ENCODE measurements around the gene TMOD1. TPM values are rescaled to one million over a fixed set of nuclear protein-coding genes. Genes with fewer than 3 reads are reported as not detected.
A peak's percentile ranks its signal among the peaks of the same experiment; 100 is the strongest.
"Not testable (repeated sequence)": the region's sequence is repeated elsewhere in the genome, so short reads cannot be mapped to it uniquely, and the experiment has no call there.

Gene TMOD1
- total RNA-seq, result 1 to 10 TPM; 7.0 to 8.0 TPM

GRCh38 chr9:97501177-97501971 is at the start of gene TMOD1:
Gene TMOD1 (plus strand): TSS chr9:97501666. CDS start chr9:97524189, 22,523 bp downstream.
- WGBS, result 0% methylated on average over 32 of the region's 87 CpGs
- intact Hi-C loops (cut with DNase I), result loop anchor here (5.0 kb wide), 2 partner anchors 56 to 96 kb away; no protein-coding TSS in a partner anchor
- peak; percentile 56 for DNase-seq (ENCODE audit: low spot score)

GRCh38 chr9:97453573-97453972 is 47.9 kb upstream of the TMOD1 start:
- WGBS, result 87% methylated on average over 3 of the region's 3 CpGs

More at GRCh38 chr9:97501177-97501971, at the start of gene TMOD1:
- TF ChIP-seq CTCF (IDR thresholded peaks at IDR 0.05) (peak in 1 of 4 experiments; percentile 28), POLR2AphosphoS5 (IDR thresholded peaks at IDR 0.05) (peak; percentile 17), POLR2A (IDR thresholded peaks at IDR 0.05) (no peak)
- peak within 1 kb of the TSS; percentile 49 to 75 for H3K27ac ChIP-seq
- H3K27me3 ChIP-seq (replicated peaks; ENCODE audit: insufficient read depth), result no peaks in the 10 kb centered on the region
- no peaks in the 10 kb centered on the region for H3K9me3 ChIP-seq
- peak within 1 kb of the TSS; percentile 72 to 82 for H3K4me3 ChIP-seq
- peaks cover 4% of the 10 kb centered on the region for H3K4me1 ChIP-seq (replicated peaks)
- H3K36me3 ChIP-seq, result no peaks in the 10 kb centered on the region

DNA sequence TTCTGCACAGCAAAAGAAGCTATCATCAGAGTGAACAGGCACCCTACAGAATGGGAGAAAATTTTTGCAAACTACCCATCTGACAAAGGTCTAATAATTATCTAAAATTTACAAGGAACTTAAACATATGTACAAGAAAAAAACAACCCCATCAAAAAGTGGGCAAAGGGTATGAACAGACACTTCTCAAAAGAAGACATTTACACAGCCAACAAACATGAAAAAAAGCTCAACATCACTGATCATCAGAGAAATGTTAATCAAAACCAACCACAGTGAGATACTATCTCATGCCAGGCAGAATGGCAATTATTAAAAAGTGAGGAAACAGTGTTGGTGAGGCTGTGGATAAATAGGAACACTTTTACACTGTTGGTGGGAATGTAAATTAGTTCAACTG is 44.6 kb upstream of the TMOD1 start:
- H3K4me1 ChIP-seq (replicated peaks); H3K36me3 ChIP-seq; DNase-seq (ENCODE audit: low spot score); intact Hi-C loops (cut with DNase I); H3K27me3 ChIP-seq (replicated peaks; ENCODE audit: insufficient read depth); H3K4me3 ChIP-seq; H3K9me3 ChIP-seq; H3K27ac ChIP-seq: not testable (repeated sequence)

More at GRCh38 chr9:97453573-97453972, 47.9 kb upstream of the TMOD1 start:
- H3K36me3 ChIP-seq; H3K27ac ChIP-seq; H3K27me3 ChIP-seq (replicated peaks; ENCODE audit: insufficient read depth); intact Hi-C loops (cut with DNase I); DNase-seq (ENCODE audit: low spot score); H3K4me3 ChIP-seq; H3K9me3 ChIP-seq; H3K4me1 ChIP-seq (replicated peaks): not testable (repeated sequence)

DNA sequence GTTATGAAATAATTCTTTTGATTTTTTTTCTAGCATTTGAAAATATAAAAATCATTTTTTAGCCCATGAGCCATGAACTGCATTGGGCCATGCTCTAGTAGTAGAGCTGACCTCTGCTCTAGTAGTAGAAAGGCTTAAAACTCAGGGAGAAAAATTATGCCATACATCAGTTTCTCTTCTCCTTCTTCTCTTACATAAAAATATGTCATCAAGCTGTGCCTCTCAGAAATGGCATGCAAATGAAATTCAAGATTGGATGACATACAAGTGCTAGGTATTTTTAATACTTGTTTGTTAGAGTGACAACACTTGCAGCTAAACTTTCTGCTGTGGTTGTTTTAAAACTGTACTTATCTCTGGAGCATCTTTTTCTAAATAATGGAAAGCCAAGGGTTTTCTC is 42.1 kb upstream of the TMOD1 start:
- intact Hi-C loops (cut with DNase I), result no loop called here
- no peaks in the 10 kb centered on the region for H3K4me1 ChIP-seq (replicated peaks)

GRCh38 chr9:97462159-97462558 is 39.3 kb upstream of the TMOD1 start:
- WGBS, result 94% methylated on average over 3 of the region's 3 CpGs
- intact Hi-C loops (cut with DNase I), result no loop called here
- no peak overlapping the region for H3K4me3 ChIP-seq
- no peaks in the 10 kb centered on the region for H3K27me3 ChIP-seq (replicated peaks; ENCODE audit: insufficient read depth)
- no peaks in the 10 kb centered on the region for H3K36me3 ChIP-seq
- TF ChIP-seq CTCF (IDR thresholded peaks at IDR 0.05) (no peak), POLR2AphosphoS5 (IDR thresholded peaks at IDR 0.05) (no peak), POLR2A (IDR thresholded peaks at IDR 0.05) (no peak)
- H3K4me1 ChIP-seq (replicated peaks), result no peaks in the 10 kb centered on the region
- no peak overlapping the region for H3K27ac ChIP-seq
- DNase-seq (ENCODE audit: low spot score), result no peak
- no peaks in the 10 kb centered on the region for H3K9me3 ChIP-seq

More for the DNA sequence above, 42.1 kb upstream of the TMOD1 start:
- H3K36me3 ChIP-seq, result no peaks in the 10 kb centered on the region
- no peak for DNase-seq (ENCODE audit: low spot score)
- no peak overlapping the region for H3K4me3 ChIP-seq
- no peaks in the 10 kb centered on the region for H3K9me3 ChIP-seq
- no peak overlapping the region for H3K27ac ChIP-seq
- no peak for TF ChIP-seq POLR2AphosphoS5 (IDR thresholded peaks at IDR 0.05)
- TF ChIP-seq POLR2A (IDR thresholded peaks at IDR 0.05), result no peak
- TF ChIP-seq CTCF (IDR thresholded peaks at IDR 0.05), result no peak
- H3K27me3 ChIP-seq (replicated peaks; ENCODE audit: insufficient read depth), result no peaks in the 10 kb centered on the region

GRCh38 chr9:97462914-97463313 is 38.6 kb upstream of the TMOD1 start:
- no peak for TF ChIP-seq POLR2AphosphoS5 (IDR thresholded peaks at IDR 0.05)
- no peak for TF ChIP-seq CTCF (IDR thresholded peaks at IDR 0.05)
- TF ChIP-seq POLR2A (IDR thresholded peaks at IDR 0.05), result no peak
- Histone ChIP-seq H3K4me3 (no peak overlapping the region), H3K27ac (no peak overlapping the region), H3K27me3 (replicated peaks; ENCODE audit: insufficient read depth) (no peaks in the 10 kb centered on the region), H3K36me3 (no peaks in the 10 kb centered on the region), H3K4me1 (replicated peaks) (no peaks in the 10 kb centered on the region), H3K9me3 (no peaks in the 10 kb centered on the region)
- intact Hi-C loops (cut with DNase I), result no loop called here
- no peak for DNase-seq (ENCODE audit: low spot score)
- 100% methylated on average over 1 of the region's 1 CpG for WGBS
